HG03066 (cell line): ENCODE data around the gene VSIG4.

Source experiments
- ATAC-seq: cut with Tn5 transposase; IDR thresholded peaks from one replicate; pipeline ENCODE4 v1.9.1; 2021; ENCODE audit warnings: low read depth; ENCODE audit not compliant: unreplicated experiment

VSIG4 gene

GRCh38 chrX:66012094-66012534 lies 27.8 kb downstream of the VSIG4 start:
- ATAC-seq: peak; percentile 37

GRCh38 chrX:66009231-66009845 lies 30.5 kb downstream of the VSIG4 start:
- no peak for ATAC-seq

DNA sequence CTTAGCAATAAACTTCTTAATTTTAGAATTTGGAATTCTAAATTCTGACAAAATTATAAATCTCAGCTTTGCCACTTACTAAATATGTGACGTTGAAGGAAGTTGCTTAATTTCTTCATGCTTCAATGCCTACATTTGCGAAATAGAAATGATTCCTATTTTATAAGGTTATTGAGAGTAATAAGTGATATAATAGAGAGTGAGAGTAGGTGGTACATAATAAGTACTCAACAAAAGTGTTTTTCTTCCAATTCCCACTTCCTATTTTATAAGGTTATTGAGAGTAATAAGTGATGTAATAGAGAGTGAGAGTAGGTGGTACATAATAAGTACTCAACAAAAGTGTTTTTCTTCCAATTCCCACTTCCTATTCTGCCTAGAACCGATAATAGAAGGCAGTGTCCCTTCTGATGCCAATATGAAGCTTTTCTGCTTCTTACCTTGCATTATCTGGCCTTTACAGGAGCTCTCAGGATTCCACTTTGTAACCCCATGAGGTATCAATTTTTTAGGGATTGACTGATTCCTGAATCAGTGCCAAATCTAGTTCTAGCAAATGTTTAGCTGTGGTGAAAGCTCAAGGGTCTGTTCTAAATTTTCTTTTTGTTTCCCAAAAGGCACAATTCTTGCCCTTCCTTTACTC lies 31.4 kb downstream of the VSIG4 start:
- ATAC-seq: no peak

- ATAC-seq: no peak
These were observed 32.0 kb downstream of the VSIG4 start for GRCh38 chrX:66007851-66008250.

- ATAC-seq: no peak
These were observed 33.9 kb downstream of the VSIG4 start for GRCh38 chrX:66005830-66006449.

DNA sequence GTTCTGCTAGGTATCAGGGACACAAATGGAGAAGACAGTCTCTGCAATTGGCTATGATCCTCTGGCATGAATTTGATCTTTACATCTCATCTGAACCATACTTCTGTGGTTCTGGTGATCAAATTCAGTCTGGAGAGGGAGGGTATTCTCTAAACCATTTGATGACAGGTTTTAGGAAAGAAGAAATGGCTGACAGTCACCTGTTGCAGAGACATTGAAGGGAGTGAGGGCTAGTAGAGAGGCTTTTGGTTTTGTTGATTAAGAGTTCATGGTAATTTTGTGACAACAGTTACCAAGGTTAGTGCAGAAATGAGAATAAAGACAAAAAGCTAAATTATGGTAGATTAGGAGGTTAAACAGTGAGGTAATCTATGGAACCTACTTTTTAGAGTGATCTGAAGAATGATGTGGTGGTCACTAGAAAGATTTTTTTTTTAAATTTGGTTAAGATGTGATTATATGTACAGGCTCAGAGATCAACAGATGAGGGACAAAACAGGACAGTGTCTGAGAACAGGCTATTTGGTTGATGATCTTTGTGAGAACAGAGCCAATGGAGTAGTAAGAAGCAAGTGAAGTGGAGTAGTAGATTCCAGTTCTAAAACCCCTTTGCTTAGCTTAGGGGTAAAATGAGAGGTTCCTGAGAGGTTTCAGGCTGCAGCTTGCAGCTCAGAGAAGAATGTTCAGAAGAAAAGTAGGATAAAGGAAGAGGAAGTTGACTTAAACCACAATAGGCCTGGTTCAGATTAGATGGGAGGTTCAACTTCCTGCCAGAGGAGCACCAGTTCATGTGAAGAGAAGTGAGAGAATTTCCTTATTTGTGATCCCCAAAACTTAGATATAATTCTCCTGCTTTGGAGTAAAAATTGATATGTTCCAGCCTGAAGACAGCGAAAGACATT lies 34.7 kb downstream of the VSIG4 start:
- ATAC-seq: no peak

DNA sequence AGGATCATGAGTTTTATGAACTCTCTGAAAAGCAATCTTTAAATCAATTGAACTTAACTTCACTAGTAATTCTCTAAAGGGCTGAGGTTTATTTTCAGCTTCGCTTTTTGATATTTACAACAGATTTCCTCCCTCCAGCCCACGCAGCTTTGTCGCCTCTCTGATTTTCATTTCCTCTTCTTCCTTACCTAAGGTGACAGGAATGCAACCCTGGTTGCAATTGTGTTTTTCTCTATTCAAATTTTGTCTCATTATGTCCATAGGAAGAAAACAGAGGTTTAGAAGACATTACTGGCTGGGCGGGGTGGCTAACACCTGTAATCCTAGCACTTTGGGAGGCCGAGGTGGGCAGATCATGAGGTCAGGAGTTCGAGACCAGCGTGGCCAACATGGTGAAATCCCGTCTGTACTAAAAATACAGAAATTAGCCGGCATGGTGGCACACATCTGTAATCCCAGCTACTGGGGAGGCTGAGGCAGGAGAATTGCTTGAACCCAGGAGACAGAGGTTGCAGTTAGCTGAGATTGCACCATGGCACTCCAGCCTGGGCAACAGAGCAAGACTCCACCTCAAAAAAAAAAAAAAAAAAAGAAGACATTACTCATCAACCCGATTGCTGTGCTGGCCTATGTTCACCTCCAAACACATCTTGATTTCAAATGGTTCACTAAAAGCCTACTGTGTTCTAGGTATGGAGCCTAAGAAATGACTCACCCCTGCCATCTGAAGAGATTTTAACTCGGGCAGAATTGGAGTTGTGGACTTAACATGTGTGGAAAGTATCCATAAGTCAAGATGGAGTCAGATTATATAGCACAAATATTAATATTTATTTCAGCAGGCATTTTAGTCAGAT lies 36.8 kb downstream of the VSIG4 start:
- ATAC-seq: peak; percentile 50

DNA sequence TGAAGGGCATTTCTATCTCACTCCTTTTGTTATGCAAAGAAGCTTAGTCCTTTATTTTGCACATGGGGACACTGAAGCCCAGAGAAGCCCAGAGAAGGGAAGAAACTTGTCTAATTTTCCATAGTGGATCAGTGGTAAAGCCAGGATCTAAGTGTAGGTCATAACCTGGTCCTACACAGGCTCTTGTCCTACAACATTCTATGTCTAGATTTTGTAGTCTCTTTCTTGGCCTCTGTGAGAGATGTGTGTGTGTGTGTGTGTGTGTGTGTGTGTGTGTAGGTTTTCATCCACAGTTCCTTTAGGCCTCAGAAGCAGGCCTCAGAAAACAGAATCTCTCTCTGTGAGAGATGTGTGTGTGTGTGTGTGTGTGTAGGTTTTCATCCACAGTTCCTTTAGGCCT lies 38.3 kb downstream of the VSIG4 start:
- no peak for ATAC-seq

DNA sequence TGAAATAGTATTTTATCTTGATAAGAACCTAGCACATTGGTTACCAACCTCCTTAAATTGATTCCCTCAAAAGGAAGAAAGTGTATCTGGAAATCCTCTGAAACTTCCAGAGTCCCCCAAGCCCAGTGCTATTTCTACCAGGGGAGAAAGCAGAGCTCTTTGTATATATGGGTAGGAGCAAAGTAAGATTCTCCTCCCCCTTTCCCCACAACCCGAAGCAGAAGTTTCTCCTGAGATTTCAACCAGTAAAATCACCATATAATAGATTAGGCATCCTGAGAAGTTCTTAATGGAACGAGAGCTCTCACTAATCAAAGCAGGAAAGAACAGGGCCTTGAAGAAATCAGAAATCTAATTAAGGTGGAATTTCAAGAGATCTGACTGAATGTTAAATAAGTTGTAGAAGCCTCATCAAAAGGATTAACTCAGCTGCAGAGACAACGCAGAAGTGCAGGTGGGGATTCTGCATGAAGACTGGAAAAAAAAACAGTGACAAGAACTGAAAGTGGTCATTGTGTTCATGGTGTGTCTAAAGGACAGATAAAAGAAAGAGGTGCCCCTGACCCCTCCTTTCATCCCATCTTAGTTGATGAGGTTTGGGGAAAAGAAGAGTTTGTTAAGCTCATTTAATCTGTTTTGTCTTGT lies 39.1 kb downstream of the VSIG4 start:
- ATAC-seq: no peak

GRCh38 chrX:66000178-66000577 lies 39.7 kb downstream of the VSIG4 start:
- ATAC-seq: no peak

- ATAC-seq: no peak
These were observed 40.2 kb downstream of the VSIG4 start for GRCh38 chrX:65999563-66000148.

DNA sequence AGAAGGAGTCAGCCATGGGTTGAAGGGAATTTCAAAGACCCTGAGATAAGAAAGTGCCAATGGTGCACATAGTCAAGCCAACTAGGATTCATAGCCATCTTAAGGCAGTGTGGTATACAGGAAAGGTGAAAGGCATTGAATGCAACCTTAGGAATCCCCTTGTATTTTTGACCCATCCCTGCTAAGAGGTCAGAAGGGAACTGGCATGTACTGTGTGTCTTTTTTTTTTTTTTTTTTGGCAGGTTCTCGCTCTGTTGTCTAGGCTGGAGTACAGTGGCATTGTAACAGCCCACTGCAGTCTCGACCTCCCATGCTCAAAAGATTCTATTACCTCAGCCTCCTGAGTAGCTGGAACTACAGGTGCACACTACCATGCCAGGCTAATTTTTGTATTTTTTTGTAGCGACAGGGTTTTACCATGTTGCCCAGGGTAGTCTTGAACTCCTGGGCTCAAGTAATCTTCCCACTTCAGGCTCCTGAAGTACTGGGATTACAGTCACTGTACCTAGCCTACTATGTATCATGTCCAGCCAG lies 40.8 kb downstream of the VSIG4 start:
- no peak for ATAC-seq

GRCh38 chrX:65997978-65998717 lies 41.7 kb downstream of the VSIG4 start:
- ATAC-seq: no peak

GRCh38 chrX:65994519-65995506 lies 45.1 kb downstream of the VSIG4 start:
- ATAC-seq: no peak

DNA sequence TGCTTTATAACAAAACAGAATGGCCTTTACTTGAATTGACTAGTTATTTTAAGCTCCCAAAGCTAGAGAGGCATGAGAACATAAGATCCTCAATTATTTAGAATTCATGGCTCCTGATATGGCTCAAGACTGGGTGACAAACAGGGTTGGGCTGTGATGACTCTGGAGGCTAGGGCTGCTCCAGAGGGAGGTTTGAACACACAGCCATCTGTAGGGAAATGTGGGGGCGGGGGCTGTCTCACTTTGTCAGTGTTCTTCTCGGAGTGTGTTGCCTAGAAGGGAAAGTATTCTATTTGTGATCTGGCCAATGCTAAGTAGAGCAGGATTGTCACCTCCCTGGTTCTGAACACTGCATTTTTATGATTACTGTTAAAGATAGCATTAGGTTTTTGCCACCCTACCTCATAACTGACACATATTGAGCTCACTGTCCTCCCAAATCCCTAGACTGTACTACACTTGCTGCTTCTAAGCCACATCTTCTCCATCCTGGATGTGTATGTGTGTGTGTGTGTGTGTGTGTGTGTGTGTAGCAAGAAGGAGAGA lies 45.9 kb downstream of the VSIG4 start:
- no peak for ATAC-seq

DNA sequence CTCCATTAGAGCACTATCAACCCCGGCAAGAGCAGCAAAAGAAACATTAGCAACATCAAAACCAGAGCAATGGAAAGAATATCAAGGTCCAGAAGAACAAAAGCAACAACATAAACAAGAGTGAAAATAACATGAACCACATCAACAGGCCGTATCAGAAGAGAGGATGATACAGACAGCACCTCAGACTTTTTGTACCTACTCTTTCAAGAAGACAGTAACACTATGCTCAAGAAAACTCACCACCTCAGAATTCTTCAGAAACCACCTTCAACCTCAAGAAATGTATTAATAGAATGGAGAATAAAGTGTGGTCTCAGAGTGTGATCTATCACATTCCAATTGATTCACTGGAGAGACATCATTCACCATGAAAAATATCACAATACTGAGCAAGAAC lies 46.5 kb downstream of the VSIG4 start:
- ATAC-seq: no peak

DNA sequence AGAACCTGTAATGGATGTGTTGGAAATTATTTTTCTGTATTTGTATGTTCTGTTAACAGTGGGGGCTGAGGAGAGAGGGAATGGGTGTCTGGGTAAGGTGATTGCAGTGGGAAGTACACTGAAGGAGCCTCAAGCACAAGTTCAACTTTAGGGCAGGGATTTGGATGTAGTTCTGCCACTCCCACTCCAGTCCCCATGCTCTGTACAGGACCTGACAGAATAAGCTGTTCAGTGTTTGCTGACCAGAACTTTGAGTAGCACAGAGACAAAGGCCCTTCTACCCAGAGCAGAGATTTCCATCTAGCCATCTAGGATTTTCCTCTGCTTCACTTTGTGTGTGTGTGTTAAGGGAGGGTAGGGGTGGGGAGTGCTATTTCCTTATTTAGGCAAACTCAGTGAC lies 49.2 kb downstream of the VSIG4 start:
- ATAC-seq: no peak
